Head of caudate nucleus (tissue), 42 donors: ENCODE data around the gene MDM1.

Experiments used
- DNase-seq, 42 donors: peaks; one replicate each; pipeline versions ENCODE4 v3.0.0 to v3.0.0-alpha.2; 2020 to 2021; ENCODE audit warnings: mixed read lengths in 7 of 42
- intact Hi-C: fragments of 100-400 bp; cut with DNase I; formaldehyde crosslinking; loops from one replicate; pipeline ENCODE4 v1.15.0; 2022

MDM1 gene

DNA sequence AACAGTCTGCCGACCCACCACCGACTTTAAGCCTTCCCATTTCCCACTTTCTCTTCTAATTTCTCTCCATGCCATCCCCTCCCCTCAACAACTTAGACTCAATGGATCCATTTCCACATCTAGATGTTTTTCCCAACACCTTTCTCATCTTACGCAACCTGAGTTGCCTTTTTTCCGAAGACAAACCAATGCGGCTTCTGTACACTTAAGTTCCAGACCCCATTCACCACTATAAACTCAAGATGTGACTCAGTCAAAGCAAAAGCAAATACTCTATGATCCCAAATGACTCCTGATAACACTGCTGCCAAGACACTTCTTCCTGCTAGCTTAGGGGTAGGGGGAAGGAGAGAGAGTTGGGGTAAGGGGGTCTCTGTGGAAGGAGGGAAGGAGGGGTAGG, 80.1 kb downstream of the MDM1 start:
- intact Hi-C loops = no loop called here
- DNase-seq = no peak

DNA sequence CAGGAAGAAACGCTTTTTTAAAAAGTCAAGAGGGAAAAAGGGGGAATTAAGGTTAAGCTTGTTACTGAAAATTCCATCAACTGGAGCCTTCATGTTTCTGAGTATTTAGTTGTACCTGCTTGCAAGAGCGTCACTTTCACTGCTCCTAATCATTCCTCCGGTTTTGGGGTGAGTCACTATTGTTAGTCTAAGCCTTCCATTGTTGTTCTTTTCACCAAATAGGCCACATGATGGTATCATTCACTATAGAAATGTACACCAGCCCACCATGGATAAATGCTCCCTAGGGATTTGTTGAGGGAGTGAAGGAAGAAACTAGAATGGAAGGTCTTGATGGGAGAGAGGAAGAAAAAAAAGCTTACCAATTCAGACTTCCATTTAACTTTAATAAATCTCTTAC, 81.7 kb downstream of the MDM1 start:
- intact Hi-C loops = no loop called here
- DNase-seq = no peak

DNA sequence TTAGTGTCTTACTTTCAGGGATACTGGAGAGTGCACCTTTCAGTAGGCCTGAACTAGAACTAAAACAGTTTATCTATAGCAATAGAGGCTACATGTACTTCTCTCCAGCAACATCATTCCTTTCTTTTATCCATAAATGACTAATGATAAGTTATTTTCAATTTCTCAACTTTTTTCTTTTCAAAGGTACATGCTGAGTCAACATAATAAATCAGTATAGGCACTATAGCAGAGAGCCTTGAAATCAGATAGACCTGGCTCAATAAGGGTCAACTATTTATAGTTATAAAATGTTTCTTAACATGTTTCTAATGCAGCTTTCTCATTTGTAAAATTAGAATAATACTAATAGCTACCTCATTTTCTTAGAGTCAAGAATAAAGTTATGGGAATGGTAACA, 84.4 kb downstream of the MDM1 start:
- DNase-seq = no peak
- intact Hi-C loops = no loop called here

DNA sequence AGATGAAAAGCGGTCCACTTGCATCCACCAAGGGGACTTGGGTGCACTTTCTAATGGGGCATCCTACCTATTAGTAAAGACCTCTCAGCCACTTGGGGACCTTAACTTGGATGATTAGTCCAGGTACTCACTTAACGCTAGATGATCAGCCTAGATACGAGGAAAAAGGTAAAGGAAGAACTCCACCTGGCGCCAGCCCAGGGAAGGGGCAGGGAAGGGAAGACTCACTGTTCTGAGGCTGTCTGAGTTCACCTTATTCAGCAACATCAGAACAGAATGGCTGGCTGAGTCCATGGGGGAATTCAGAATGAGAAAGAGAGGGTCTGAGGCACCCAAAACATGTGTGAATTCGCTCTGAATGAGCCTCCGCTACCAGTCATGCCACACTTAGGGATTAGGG, 85.8 kb downstream of the MDM1 start:
- intact Hi-C loops = no loop called here
- DNase-seq = no peak

DNA sequence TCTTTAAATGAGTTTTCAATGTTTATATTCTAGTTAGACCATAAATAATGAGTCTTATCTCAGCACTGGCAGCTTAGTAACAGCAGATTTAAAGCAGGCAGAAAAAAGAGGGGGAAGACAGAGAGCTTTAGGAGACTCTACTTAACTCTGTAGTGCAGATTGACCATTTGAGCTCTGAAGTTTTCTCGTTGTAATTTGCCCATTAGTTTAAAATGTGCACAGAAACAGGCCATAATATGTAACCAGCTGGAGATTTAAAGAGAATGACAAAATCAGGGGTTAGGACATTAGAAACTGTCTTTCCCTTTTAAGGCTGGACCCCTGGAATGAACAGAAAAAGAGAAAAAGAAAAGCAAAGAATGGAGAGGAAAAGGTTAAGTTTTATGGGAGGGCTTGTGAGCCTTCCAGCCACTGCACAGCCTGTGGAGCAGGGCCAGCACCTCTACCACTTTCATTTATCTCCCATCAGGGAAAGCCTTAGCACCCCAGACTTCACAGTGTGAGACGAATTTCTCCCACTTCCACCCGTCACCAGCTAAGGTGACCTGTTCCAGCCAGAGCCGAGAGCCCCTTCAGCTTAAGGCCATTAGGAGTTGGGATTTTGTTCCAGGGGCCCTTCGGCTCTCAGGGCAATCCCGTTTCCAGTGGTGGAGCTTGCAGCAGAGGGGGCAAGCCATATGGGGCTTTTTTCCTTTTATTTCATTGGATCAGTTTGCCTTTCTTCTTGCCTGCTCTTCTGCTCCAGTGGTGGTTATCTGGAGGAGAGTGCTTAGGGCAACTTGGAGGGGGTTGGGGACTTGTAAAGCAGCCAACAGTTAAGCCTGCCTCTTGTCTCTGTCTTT, 86.8 kb downstream of the MDM1 start:
- no peak for DNase-seq
- intact Hi-C loops = no loop called here
